IPS-11a (cell line): Measurements from ENCODE around the gene SVOPL.

Source experiments
- H3K4me3 ChIP-seq: one replicate; pipeline ENCODE4 v1.5.1; 2013; ENCODE audit warnings: low read depth, low read length, control low read depth

SVOPL gene

DNA sequence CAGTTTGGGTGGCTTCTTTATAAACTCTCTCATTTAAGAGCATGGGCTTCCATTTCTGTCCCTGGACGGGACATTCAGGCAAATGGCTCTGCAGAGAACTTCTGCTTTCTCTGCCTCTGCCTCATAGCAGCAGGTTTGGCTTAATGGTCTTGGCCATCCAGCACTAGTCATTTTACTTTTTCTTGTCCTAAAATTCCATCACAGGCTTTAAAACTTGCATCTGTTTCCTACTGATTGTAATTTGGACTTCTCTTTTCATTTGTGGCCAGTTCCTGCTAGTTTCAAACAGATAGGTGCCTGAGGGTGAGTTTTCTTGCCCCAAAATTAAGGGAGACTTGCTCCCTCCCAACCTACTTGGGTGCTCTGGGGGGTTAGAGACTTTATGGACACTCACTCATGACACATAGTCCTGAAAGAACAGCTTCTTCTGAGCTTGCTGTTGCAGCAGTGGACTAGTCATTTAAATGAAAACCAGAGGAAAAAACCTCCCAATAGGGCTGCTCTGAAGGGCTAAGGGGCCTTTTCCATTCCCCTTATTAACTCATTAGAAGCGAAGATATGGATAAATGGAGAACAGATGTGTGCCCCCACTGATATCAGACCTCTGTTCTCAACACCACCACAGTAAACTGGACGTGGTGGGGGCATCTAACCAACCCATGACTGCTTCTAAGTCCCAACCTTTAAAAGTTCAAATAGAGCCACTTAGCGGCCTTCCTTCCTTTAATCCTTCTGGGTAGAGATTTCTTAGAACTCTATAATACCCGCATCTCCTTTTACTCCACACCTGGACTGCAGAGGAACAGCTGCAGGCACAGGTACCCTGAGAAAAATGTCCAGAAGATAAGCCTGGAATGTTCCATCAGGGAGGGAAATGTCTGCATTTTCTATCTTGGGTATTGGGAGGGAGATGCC is 38.8 kb downstream of the SVOPL start:
- H3K4me3 ChIP-seq = no peak overlapping the region

DNA sequence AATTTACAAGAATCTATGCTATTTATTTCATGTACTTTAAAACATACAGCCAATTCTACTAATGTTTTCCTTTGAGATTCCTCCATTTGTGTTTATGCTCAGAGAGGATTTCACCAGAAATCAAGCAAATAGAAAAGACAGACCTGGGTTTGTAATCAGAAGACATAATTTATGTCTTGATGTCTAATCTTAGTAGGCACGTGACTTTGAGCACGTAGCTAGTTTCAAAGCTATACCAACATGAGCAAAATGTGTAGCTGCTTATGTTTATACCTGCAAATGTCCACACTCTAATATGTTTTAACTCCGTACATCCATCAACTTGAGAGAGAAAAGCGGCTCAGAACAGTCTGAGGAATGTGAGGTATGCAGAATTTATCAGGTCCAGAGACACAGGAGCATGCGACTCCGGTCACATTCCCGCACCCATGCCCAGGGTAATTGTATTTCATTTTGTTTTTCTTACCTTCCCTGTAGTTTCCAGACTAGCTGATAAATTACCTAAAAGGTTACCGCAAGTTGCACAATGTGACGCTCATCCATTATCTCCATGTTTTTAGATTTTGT is 40.0 kb downstream of the SVOPL start:
- no peak overlapping the region for H3K4me3 ChIP-seq

DNA sequence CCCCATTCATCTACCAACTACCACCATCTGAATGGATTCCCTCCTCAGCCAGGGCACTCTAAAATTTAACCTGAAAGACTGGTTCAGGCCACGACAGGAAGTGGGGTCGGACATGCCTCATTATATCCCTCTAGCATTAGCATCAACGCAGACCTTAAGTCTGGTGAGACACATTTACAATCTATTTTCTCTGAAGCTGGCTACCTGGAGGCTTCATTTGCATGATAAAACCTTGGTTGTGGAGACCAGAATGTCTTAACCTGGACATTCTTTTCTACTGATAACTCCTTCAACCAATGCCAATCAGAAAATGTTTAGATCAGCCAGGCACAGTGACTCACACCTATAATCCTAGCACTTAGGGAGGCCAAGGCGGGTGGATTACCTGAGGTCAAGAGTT is 42.3 kb downstream of the SVOPL start:
- H3K4me3 ChIP-seq = no peak overlapping the region

DNA sequence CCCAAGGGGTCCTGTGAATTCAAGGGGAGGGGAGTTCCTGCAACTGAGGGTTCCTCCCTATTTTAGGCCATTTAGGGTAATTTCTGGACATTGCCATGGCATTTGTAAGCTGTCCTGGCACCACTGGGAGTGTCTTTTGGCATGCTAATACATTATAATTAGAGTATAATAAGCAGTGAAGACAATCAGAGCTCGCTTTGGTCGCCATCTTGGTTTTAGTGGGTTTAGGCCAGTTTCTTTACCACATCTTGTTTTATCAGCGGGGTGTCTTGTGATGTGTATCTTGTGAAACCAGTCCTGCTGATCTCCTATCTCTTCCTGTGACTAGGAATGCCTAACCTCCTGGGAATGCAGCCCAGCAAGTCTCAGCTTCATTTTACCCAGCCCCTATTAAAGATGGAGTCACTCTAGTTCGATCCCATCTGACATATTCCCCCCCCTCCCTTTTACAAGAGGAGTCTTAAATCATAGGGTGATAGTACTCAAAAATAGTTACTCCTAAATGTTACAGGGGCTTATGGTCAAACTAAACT is 43.2 kb downstream of the SVOPL start:
- no peak overlapping the region for H3K4me3 ChIP-seq

DNA sequence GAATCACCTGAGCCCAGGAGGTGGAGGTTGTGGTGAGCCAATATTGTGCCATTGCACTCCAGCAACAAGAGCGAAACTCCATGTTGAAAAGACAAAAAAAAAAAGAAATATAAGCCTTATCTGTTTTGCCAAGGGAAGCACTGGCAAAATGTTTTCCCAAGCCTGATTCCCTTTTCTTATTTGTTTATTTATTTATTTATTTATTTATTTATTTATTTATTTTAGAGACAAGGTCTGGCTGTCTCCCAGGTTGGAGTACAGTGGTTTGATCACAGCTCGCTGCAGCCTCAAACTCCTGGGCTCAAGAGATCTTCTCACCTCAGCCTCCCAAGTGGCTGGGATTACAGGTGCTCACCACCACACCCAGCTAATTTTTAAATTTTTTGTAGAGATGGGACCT is 44.2 kb downstream of the SVOPL start:
- H3K4me3 ChIP-seq = no peak overlapping the region

DNA sequence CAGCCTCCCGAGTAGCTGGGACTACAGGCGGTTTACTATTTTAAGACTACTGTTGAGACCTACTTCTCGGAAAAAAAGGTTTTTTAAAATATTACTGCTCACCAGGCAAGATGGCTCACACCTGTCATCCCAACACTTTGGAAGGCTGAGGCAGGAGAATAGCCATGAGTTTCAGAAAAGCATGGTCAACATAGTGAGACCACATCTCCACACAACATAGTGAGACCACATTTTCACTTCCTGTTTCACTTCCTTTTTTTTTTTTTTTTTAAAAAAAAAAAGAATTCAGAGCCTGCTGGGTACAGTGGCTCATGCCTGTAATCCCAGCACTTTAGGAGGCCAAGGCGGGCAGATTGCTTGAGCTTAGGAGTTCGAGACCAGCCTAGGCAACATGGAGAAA is 46.5 kb downstream of the SVOPL start:
- H3K4me3 ChIP-seq = no peak overlapping the region

DNA sequence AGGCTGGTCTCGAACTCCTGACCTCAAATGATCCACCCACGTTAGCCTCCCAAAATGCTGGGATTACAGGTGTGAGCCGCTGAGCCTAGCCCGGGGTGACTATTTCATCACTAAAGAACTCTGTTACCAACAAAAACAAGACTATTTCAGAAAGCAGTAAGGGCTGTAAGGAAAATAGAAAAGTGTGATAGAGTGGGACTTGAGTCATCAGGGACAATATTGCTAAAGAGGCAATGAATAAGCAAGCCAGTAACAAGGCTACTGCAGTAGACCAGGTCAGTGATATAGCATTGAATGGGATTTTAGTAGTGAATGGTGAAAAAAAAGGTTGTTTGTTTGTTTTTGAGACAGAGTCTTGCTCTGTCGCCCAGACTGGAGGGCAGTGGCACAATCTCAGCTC is 51.7 kb downstream of the SVOPL start:
- no peak overlapping the region for H3K4me3 ChIP-seq

DNA sequence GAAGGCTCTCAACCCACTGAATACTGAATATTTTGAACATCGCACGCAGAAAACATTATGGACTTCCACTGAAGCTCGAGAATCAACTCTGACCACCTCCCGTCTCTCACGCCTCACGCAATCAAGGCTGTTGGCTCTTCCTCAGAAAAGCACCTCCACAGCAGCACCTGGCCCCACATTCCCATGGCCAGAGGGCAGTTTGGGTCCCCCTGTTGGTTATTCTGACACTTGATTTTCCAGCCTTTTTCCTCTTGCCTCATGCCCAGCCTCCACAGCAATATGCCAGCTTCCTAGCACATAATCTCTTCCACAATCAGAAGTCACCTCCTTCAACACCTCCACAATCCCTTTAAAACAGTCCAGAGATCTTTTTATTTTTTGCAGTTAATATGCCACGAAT is 55.9 kb downstream of the SVOPL start:
- H3K4me3 ChIP-seq = no peak overlapping the region

DNA sequence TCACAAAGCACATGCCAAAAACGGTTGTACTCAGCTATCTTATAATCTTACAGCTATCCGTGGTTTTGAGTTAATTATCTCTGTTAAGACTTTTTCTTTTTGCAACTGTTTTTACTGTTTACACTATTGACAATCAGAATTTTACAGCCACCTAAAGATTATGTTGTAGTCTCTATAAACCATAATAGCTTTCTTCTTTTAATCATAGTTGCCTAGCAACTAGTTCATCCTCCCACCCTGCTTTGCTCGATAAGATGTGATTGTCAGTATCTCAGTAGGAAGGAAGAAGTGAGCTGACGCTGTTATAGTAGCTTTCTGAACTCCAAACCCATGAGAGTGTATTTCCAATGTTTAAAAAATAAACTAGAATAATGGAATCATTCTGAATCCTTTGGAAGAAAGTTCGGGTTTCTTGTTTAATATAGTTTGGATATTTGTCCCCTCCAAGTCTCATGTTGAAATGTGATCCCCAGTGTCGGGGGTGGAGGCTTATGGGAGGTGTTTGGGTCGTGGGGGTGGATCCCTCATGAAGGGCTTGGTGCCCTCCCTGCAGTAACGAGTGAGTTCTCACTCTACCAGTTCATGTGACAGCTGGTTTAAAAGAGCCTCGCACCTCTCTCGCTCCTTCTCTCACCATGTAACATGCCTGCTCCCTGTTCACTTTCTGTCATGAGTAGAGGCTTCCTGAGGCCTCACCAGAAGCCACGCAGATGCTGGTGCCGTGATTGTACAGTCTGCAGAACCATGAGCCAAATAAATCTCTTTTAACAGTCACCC is 68.1 kb downstream of the SVOPL start:
- H3K4me3 ChIP-seq = no peak overlapping the region

DNA sequence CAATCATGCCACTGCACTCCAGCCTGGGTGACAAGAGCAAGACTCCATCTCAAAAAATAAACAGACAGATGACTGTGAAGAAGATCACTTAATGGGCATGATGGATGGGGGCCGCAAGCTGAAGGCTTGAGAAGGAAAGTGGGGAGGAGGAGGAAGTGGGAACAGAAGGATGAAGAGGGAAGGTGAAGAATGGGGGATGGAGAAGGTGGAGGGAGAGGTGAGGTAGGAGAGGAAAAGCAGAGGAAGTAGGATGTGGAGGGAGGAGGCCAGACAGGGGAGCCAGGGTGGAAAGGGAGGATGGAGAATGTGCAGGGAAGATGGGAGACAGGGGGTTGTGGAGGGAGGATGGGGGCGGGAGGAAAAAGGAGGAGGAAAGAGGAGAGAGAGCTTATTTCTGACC is 68.8 kb downstream of the SVOPL start:
- no peak overlapping the region for H3K4me3 ChIP-seq

DNA sequence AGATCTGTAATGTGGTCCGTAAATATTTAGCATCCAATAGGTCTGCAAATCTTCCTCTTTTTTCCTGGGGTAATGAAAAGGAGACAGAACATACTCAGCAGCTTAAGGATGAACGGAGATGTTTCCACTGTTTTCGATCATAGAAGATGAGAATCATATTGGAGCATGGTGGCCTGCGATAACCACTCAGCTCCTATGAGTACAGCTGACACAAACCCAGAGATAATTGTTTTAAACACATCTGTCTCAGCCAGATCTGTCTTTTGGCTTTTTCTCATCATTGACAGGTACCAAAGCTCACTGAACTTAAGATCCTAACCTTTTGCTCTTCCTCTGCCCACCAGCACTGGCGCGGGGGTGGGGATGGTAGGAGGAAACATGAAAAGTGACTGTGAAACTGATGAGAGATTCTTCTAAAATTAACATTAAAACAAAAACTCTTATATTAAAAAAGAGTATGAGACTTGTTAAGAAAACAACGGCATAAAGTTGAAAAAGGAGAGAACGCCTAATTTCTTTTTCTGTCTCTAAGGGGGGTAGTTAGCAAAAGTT is 71.0 kb downstream of the SVOPL start:
- H3K4me3 ChIP-seq = no peak overlapping the region

DNA sequence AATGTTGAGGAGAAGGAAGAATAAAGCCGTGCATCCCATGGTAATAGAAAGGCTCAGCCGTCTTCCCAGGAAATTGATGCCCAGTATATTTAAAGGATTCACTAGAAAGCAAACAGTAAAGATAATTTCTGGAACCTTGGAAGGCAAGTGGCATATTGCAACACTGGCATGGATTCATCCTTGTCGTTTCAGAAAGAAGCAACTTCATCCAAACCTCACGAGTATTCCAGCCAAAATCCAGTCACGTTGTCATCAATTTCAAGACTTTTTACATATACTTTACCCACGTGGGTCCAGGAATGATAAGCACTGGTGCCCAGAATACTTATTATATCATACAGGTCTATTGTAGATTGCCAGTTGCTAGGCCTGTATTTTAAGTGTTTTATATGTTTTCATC is 73.8 kb downstream of the SVOPL start:
- no peak overlapping the region for H3K4me3 ChIP-seq

DNA sequence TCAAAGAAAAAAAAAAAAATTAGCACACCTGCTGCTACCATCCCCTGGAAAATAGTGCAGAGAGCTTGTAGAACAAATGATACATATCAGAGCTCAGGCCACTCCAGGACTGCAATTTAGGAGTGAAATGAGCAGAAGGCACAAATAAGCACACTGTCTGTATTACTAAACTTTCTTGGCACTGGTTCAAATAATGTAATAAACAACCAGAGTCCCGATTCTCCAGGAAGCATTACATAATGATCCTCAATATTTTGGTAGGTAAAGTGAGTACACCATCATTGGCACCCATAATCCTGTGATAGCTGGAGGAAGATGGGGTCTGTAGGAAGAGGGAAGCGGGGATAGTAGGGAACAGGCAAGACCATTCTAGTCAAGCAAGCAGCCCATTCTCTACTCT is 74.3 kb downstream of the SVOPL start:
- H3K4me3 ChIP-seq = no peak overlapping the region

DNA sequence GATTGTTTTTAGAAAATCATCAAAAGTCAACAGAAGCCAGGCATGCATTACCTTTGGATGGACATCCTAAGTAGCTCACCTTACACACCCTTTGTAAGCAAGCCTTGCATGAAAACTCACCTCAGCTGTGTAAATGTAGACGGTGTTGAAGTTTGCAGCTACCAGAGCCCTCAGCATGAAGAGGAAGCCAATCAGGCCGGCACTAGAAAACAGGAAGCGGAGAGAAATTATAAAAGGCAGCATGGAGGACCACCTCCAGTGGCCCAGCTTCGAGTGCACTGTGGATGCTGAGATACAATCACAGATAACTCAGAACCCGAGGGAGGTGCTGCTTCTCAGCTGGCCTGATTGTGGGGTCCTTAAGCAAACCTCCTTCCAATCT is 75.3 kb downstream of the SVOPL start:
- no peak overlapping the region for H3K4me3 ChIP-seq

DNA sequence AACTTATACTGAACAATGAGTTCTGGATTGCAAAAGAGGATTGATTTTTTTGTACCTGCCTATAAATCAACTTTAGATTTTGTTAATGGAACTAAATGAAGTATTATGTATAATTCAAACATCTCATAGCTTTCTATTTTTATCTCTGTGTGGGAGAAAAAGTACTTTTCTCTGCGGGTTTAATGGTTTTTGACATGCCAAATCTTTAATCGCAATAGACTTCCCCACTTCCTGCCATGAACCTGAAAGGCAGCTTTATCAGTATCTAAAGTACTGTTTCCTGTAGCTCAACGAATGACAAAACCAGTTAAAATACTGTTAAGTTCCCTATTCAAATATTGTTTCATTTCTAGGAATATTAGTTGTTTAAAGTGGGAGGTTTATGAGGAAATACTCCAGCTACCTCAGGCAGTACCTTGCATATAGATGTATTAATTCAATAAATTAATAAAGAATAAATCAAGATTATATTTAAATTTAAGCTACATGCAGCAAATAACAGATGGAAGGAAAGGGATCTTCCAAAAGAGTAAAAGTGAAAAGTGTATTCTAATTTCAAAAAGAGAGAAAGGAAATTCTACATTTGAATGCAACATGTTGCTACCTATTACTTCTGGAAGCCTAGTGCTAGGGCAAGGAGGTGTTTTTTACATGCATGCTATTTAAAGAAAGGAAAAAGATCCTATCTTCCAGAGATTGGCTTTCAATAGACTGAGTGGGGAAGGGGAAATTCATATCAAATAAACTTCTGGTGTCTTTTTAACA is 75.9 kb downstream of the SVOPL start:
- no peak overlapping the region for H3K4me3 ChIP-seq

DNA sequence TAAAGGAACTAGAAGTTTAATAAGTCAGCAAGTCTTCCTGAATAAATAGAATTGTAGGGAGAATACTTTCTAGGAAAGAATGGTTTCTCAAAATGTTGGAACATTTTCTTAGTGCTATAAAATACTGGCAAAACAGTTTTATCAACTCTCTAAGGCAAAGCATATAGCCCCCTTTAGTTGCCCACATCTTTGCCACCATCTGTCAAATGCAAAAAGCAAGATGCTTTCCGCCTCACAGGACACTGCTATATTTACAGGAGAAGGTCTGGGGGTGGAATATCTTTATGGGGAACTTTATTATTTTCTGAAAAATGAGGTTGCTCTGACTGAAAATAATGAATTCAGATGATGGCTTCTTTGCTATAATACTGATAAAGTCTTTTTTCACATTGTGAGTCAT is 78.3 kb downstream of the SVOPL start:
- no peak overlapping the region for H3K4me3 ChIP-seq

DNA sequence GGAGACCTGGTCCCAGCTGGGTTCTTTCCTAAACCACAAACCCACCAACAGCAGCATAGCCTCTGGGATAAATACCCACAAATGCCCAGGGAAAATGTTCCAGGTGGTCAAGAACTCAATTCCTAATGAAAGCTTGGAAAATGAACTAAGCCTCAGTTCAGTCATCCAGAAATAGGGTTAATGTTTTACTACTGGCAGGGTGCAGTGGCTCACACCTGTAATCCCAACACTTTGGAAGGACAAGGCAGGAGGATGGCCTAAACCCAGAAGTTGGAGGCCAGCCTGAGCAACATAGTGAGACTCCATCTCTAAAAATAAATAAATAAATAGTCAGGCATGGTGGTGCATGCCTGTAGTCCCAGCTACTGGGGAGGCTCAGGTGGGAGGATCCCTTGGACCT is 82.2 kb downstream of the SVOPL start:
- H3K4me3 ChIP-seq = no peak overlapping the region

DNA sequence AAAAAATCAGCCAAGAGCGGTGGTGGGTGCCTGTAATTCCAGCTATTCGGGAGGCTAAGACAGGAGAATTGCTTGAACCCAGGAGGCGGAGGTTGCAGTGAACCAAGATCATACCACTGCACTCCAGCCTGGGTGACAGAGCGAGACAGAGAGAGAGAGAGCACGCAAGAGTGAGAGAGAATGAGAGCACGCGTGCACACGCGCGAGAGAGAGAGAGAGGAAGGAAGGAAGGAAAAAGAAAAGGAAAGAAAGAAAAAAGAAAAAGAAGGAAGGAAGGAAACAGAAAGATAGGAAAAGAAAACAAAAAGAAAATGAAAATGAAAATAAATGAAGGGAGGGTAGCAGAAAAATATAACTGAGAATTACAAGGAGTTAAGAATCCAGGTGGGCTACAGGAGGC is 82.7 kb downstream of the SVOPL start:
- H3K4me3 ChIP-seq = no peak overlapping the region

DNA sequence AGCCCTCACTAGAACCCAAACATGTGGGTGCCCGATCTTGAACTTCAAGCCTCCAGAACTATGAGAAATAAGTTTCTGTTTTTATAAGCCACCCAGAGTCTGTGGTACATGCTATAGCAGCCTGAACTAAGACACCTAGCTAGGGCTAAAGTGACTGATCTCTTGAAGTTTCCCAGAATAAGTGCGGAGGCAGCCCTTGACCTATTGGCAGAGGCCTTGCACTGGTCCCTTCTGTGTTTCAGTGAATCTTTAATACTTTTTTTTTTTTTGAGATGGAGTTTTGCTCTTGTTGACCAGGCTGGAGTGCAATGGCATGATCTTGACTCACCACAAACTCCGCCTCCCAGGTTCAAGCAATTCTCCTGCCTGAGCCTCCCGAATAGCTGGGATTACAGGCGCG is 85.1 kb downstream of the SVOPL start:
- no peak overlapping the region for H3K4me3 ChIP-seq

DNA sequence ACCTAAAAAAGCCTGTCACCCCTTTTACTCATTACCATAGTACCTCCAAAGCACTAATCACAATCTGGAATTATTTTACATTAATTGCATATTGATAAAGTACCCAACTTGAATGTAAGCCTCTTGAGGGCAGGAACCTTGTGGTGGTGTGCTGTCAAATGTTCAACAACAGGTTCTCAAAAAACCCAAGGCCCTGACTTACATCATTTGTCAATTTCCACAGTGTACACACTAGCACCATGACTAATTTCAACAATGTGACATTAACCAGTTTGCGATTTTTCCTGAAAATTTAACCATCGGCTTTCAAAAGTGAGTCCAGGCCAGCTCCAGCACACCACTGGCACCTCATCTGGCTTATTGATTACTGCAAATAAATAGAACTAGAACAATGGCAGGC is 87.5 kb downstream of the SVOPL start:
- H3K4me3 ChIP-seq = no peak overlapping the region

DNA sequence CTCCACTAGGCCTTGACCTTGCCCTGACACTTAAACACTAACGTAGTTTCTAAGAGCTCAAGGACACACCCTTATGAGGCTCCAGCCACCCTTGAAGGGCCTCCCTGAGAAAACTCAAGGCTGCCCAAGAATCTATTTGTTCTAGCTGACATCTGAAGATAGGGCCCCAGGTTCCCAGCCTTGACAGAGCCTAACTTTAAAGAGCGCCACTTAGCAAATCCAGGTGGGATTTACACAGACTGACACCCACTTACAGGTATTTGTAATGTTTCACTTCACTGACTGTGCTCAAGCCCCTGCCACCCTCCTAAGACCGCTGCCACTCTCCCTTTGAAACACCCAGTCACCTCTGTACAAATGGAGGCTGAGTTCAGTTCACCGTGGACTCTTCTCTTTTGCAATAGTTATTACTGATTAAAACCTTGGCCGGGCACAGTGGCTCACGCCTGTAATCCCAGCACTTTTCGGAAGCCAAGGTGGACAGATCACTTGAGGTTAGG is 90.4 kb downstream of the SVOPL start:
- no peak overlapping the region for H3K4me3 ChIP-seq
